HepG2 (cell line): ENCODE data around the gene TAS1R3. TPM values are rescaled to one million over a fixed set of nuclear protein-coding genes. Genes with fewer than 3 reads are reported as not detected.
A peak's percentile ranks its signal among the peaks of the same experiment; 100 is the strongest.

ENCODE experiments used
- ATAC-seq: fragments of 200-7000 bp; cut with Tn5 transposase; 3 replicates; pipeline ENCODE4 v1.9.1; 2020; ENCODE audit warnings: mild to moderate bottlenecking, moderate library complexity
- BruUV-seq: library from RNA; stranded (reverse); fragments of 400-500 nt; replicated peaks from 2 replicates; lab custom pipeline; 2021; lab: Mats Ljungman, UMichigan
- CTCF ChIA-PET: fragments of 300-600 bp; formaldehyde crosslinking; extraction: SDS; loops from one replicate; lab custom pipeline; 2021; ENCODE audit warnings: low total read pairs, inconsistent platforms, low intra/inter-chr PET ratio; lab: Yijun Ruan, JAX
- POLR2A ChIA-PET: fragments of 350-600 bp; sonication (Branson Sonifier 250); formaldehyde crosslinking; loops from one replicate; lab custom pipeline; 2020; ENCODE audit warnings: antibody characterized with exemption, inconsistent platforms; lab: Yijun Ruan, JAX
- DNase-seq: peaks from one replicate; pipeline ENCODE4 v3.0.0-alpha.2; 2015; ENCODE audit warnings: low spot score
- FAIRE-seq: peaks from 3 replicates; lab custom pipeline; 2011; peaks lifted over from hg19 to GRCh38; lab: Jason Lieb, UNC
- H2AFZ ChIP-seq: one replicate; pipeline ENCODE4 v1.6.1; 2011; ENCODE audit warnings: low read length, inconsistent platforms
- H3K27ac ChIP-seq: fragments of 300-600 bp; 3 replicates; pipeline ENCODE4 v1.8.0; 2011; ENCODE audit warnings: mixed run types, mild to moderate bottlenecking, mixed read lengths, low read length, inconsistent platforms; ENCODE audit not compliant: insufficient read depth; ENCODE audit errors: extremely low read length
- H3K27me3 ChIP-seq, 2 experiments: fragments of 200-600 bp in 1 of 2; 2 replicates in 1 of 2; 3 replicates in 1 of 2; pipeline versions ENCODE4 v1.6.0 to v1.8.0; 2011; ENCODE audit warnings: low read length in 2 of 2, mild to moderate bottlenecking in 2 of 2, moderate library complexity in 2 of 2, inconsistent platforms in 1 of 2; ENCODE audit not compliant: insufficient read depth in 2 of 2, control insufficient read depth in 1 of 2
- H3K36me3 ChIP-seq, 2 experiments: fragments of 200-600 bp in 1 of 2; replicated peaks in 1 of 2; 2 replicates in 1 of 2; 3 replicates in 1 of 2; pipeline versions ENCODE4 v1.5.1 to v1.8.0; 2011; ENCODE audit warnings: low read length in 2 of 2, inconsistent platforms in 1 of 2; ENCODE audit not compliant: insufficient read depth in 2 of 2, control insufficient read depth in 1 of 2
- H3K4me1 ChIP-seq: 2 replicates; pipeline ENCODE4 v1.5.1; 2012; ENCODE audit warnings: low read length, inconsistent platforms; ENCODE audit not compliant: insufficient read depth
- H3K4me2 ChIP-seq: 2 replicates; pipeline ENCODE4 v1.6.0; 2011; ENCODE audit warnings: low read depth, low read length, inconsistent platforms
- H3K4me3 ChIP-seq, 3 experiments: fragments of 200-600 bp in 1 of 3; sonication (generic), shearing (Covaris generic) in 1 of 3; replicated peaks in 1 of 3; 2 replicates each; pipeline ENCODE4 v1.5.1; 2011 to 2016; ENCODE audit warnings: low read length in 3 of 3, inconsistent platforms in 2 of 3, low read depth in 2 of 3, mild to moderate bottlenecking in 2 of 3, control low read depth in 1 of 3, mixed read lengths in 1 of 3; ENCODE audit not compliant: insufficient read depth in 1 of 3
- H3K79me2 ChIP-seq: one replicate; pipeline ENCODE4 v1.6.1; 2011; ENCODE audit warnings: low read length, inconsistent platforms; ENCODE audit not compliant: insufficient read depth
- H3K9ac ChIP-seq: 2 replicates; pipeline ENCODE4 v1.6.0; 2011; ENCODE audit warnings: mild to moderate bottlenecking, low read depth, low read length, inconsistent platforms; ENCODE audit not compliant: insufficient read depth
- H3K9me3 ChIP-seq: 2 replicates; pipeline ENCODE4 v1.5.1; 2012; ENCODE audit warnings: mild to moderate bottlenecking, low read length
- H4K20me1 ChIP-seq: 2 replicates; pipeline ENCODE4 v1.6.0; 2011; ENCODE audit warnings: inconsistent platforms, mild to moderate bottlenecking, low read length, moderate library complexity; ENCODE audit not compliant: insufficient read depth
- AGO2 ChIP-seq: fragments of 200-400 bp; formaldehyde crosslinking; optimal IDR thresholded peaks from 2 replicates; pipeline ENCODE3; 2017; ENCODE audit warnings: mild to moderate bottlenecking, low read depth, low read length, moderate library complexity
- KLF6 ChIP-seq: IDR thresholded peaks from 2 replicates; pipeline ENCODE4 v1.8.0; 2016; ENCODE audit warnings: missing biosample characterization, missing genetic modification reagents
- POLR2G ChIP-seq: fragments of 200-400 bp; formaldehyde crosslinking; IDR thresholded peaks from 2 replicates; pipeline ENCODE4 v1.6.1; 2018; ENCODE audit warnings: mild to moderate bottlenecking, low read depth, low read length, moderate library complexity
- RBFOX2 ChIP-seq: fragments of 200-400 bp; formaldehyde crosslinking; IDR thresholded peaks from 2 replicates; pipeline ENCODE4 v1.6.1; 2017; ENCODE audit warnings: low read depth, mild to moderate bottlenecking, low read length
- ZFP91 ChIP-seq: sonication (generic); formaldehyde crosslinking; IDR thresholded peaks from 2 replicates; pipeline ENCODE4 v1.9.0; 2022; ENCODE audit warnings: missing genetic modification reagents, mild to moderate bottlenecking, borderline replicate concordance
- WGBS: methylation state at CpG from one replicate; pipeline ENCODE4 v1.1.6; 2017; ENCODE audit warnings: low lambda C conversion rate; 5-methylcytosine and 5-hydroxymethylcytosine counted together
- in situ Hi-C: cut with HindIII; loops from 2 replicates; pipeline ENCODE4 v1.10.0; 2017; ENCODE audit warnings: low pct_unique_long_range_greater_than_20kb; ENCODE audit not compliant: extremely low pct_ligation_motif_present
- intact Hi-C: fragments of 100-400 bp; cut with micrococcal nuclease; formaldehyde crosslinking; loops from one replicate; pipeline ENCODE4 v1.10.0; 2022; ENCODE audit not compliant: unreplicated experiment
- polyA plus RNA-seq, 8 experiments: library from polyadenylated mRNA; depleted of rRNA in 3 of 8; stranded (reverse) in 7 of 8; unstranded in 1 of 8; fragments of >200 nt; fragmentation: Illumina TruSeq in 4 of 8; extraction: Trizol in 4 of 8; gene quantifications; 2 replicates each; pipeline versions ENCODE4 v1.2.1 to v1.2.3, GENCODE V29; 2011 to 2016; ENCODE audit warnings: low read depth in 4 of 8, missing spikeins in 1 of 8, mixed read lengths in 1 of 8; ENCODE audit not compliant: insufficient read depth in 1 of 8
- total RNA-seq, 5 experiments: library from RNA; depleted of rRNA; stranded (reverse); fragments of >200 nt; fragmentation: Illumina TruSeq; extraction: Trizol; gene quantifications; 2 replicates each; pipeline ENCODE4 v1.2.3, GENCODE V29; 2016; ENCODE audit warnings: low read depth in 1 of 5

Gene TAS1R3
- total and polyA plus RNA-seq, 2 of the 13 experiments (the other 11 are each of a cell fraction or from before 2014, with no cell fraction given) = 0.13 to 0.15 TPM

DNA sequence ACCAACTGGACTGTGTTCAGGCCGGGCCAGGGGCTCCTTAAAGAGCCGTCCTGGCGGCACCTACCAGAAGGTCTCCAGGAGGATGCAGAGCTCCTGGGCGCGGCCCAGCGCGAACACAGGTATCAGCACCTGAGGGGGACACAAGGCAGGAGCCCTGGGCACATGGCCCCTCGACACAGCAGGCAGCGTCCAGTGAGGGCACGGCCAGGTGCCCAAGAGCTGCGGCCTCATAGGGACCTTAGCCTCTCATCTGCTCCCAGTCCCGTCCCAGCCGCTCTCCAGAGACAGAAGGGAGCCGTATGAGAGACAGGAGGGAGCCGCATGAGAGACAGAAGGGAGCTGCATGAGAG is 16.9 kb upstream of the TAS1R3 start:
- DNase-seq = no peak
- no TSS peak for BruUV-seq
- ATAC-seq = no peak
- peaks cover 19% of the 10 kb centered on the region for H3K4me1 ChIP-seq
- intact Hi-C loops = no loop called here
- H2AFZ ChIP-seq = no peak overlapping the region
- H3K36me3 ChIP-seq = peaks cover 18 to 58% of the 10 kb centered on the region in 2 experiments; a peak in 4 of 5 replicates
- H3K27me3 ChIP-seq = no peaks in the 10 kb centered on the region
- no peak overlapping the region for H3K4me2 ChIP-seq
- H3K9me3 ChIP-seq = no peaks in the 10 kb centered on the region
- H3K27ac ChIP-seq = no peak overlapping the region
- no peak overlapping the region for H3K9ac ChIP-seq
- ChIA-PET CTCF (no interaction called here), POLR2A (no interaction called here)
- peaks cover 2% of the 10 kb centered on the region for H3K79me2 ChIP-seq
- in situ Hi-C loops = no loop called here
- WGBS = 98% methylated on average over 11 of the region's 15 CpGs
- H4K20me1 ChIP-seq = peaks cover 5% of the 10 kb centered on the region; the same call in 1 of the 2 replicates
- no peak for FAIRE-seq
- TF ChIP-seq AGO2 = peak; percentile 63
- TF ChIP-seq KLF6 (CRISPR knock-in tag) = no peak
- peak; percentile 63 for TF ChIP-seq RBFOX2
- no peak overlapping the region for H3K4me3 ChIP-seq

DNA sequence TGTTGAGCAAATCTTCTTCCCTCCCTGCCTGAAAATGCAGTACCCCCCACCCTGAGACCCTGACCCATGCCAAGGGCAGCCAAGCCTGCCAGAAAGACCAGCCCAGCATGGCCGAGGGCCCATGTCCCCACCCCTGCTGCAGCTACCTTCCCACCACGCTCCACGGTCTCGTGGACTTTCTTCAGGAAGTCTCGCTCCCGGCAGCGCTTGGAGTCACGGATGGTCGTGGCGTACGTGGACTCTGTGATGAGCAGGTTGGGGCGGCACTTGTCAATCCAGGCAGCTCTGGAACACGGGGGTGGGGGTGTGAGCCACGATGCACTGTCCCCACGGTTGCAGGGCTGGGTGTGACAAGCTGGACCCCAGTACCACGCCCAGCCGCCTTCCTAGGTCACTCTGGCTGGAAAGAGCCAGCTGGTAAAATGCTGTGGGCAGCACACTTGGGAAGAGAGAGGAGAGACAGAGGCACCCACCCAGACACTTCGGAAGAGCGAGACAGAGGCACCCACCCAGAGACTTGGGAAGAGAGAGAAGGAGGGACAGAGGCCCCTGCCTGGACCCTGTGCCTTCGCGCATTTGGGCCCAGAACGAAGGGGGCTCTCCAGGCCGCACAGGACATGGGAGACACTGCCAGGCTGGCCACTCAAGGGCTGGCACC is 16.3 kb upstream of the TAS1R3 start:
- DNase-seq = no peak
- no peak for FAIRE-seq
- no TSS peak for BruUV-seq
- POLR2A ChIA-PET = interaction anchor here (0.9 kb wide), 1 partner anchor 10 kb away, joined by 3 read pairs; no protein-coding TSS in a partner anchor
- no peak overlapping the region for H2AFZ ChIP-seq
- H3K27me3 ChIP-seq = no peaks in the 10 kb centered on the region
- peaks cover 18 to 62% of the 10 kb centered on the region in 2 experiments; a peak in 4 of 5 replicates for H3K36me3 ChIP-seq
- WGBS = 96% methylated on average over 22 of the region's 23 CpGs
- peak; percentile 44; the same call in 1 of the 2 replicates for TF ChIP-seq POLR2G
- no peak for TF ChIP-seq ZFP91 (CRISPR knock-in tag)
- peak; percentile 58 for TF ChIP-seq AGO2
- in situ Hi-C loops = no loop called here
- no peak for ATAC-seq
- intact Hi-C loops = no loop called here
- no peak overlapping the region for H3K4me2 ChIP-seq
- no peak overlapping the region for H3K27ac ChIP-seq
- peaks cover 3% of the 10 kb centered on the region for H3K79me2 ChIP-seq
- H3K9ac ChIP-seq = no peak overlapping the region
- H3K4me1 ChIP-seq = peaks cover 13% of the 10 kb centered on the region
- H4K20me1 ChIP-seq = peaks cover 5% of the 10 kb centered on the region; the same call in 1 of the 2 replicates
- no peaks in the 10 kb centered on the region for H3K9me3 ChIP-seq
- CTCF ChIA-PET = no interaction called here
- no peak overlapping the region for H3K4me3 ChIP-seq
